Breast epithelium (tissue), 3 donors: ENCODE measurements around the gene ESRRG.

ENCODE experiments used
- CTCF ChIP-seq, 3 donors: fragments of 450-650 bp; IDR thresholded peaks; one replicate each; pipeline ENCODE4 v1.5.1; 2016 to 2017; ENCODE audit warnings: antibody characterized with exemption in 3 of 3, mild to moderate bottlenecking in 3 of 3, moderate library complexity in 3 of 3
- POLR2AphosphoS5 ChIP-seq, 3 donors: sonication (generic); formaldehyde crosslinking; IDR thresholded peaks; one replicate each; pipeline ENCODE4 v1.6.1; 2017; ENCODE audit warnings: antibody characterized with exemption in 3 of 3

DNA sequence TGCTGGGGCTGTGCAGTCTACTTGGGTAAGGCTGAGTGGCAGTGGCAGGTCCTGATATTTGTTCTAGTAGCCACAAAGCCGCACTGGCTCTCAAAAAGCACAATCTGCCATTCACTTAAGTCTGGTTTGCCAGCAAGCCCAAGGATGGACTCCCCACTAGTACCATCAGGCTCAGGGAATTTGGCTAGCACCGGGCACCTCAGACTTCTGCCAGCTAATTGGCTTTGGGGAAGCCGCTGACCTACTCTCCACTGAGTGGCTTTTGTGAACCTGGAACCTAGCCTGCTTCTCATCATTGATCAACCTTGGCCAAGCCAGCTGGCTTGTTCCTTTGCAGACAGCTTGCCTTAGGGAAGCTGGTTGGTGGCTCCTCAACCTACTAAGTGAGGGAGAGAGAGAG lies 83.1 kb downstream of the ESRRG start:
- TF ChIP-seq CTCF (IDR thresholded peaks at IDR 0.05) (no peak), POLR2AphosphoS5 (IDR thresholded peaks at IDR 0.05) (no peak)
